ENCODE results near the gene SUPT20HL1. TPM values are rescaled to one million over a fixed set of nuclear protein-coding genes. Genes with fewer than 3 reads are reported as not detected.
"Not testable (repeated sequence)": the region's sequence is repeated elsewhere in the genome, so short reads cannot be mapped to it uniquely, and the experiment has no call there.

Gene SUPT20HL1
- polyA plus RNA-seq (2013, experiment 1 of 2) = not detected
- polyA plus RNA-seq (2013, experiment 2 of 2) = not detected

DNA sequence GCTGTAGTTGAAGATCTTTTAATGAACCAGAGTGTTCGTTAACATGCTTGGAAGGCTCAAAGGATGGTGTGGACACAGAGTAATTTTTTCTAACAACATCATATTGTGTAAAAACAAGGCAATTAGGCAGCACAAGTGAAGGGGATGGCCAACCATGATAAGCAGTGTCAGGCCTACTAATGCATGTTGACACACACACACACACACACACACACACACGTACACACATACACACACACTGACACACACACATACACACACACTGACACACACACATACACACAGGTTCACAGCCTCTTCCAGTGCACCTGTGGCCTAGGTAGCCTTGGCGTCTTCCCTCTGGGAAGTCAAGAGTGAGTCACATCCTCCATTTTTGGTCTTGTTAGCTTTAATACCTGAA is at the start of gene SUPT20HL1:
TSS of gene SUPT20HL1 (plus strand) at position 368 of the 400 bp plus-strand sequence. CDS start 2,122 bp downstream, outside the sequence.
- H3K27ac ChIP-seq (ENCODE audit: low read depth, low read length) = no peak within 1 kb of the TSS
- no peaks in the 10 kb centered on the region for H3K27me3 ChIP-seq (ENCODE audit: insufficient read depth, low read length)
- no peaks in the 10 kb centered on the region for H3K4me1 ChIP-seq (ENCODE audit: insufficient read depth, low read length)
- no peak within 1 kb of the TSS for H3K4me3 ChIP-seq (ENCODE audit: low read length)
- no peaks in the 10 kb centered on the region for H3K9me3 ChIP-seq (ENCODE audit: insufficient read depth, low read depth, low read length)
- no peak within 1 kb of the TSS for H3K9ac ChIP-seq (ENCODE audit: low read depth, low read length)
- 80% methylated on average over 2 of the region's 3 CpGs for WGBS
- H3K36me3 ChIP-seq (ENCODE audit: insufficient read depth, low read length) = no peaks in the 10 kb centered on the region

GRCh38 chrX:24310916-24311315 is 49.5 kb upstream of the SUPT20HL1 start:
- H3K36me3 ChIP-seq (ENCODE audit: insufficient read depth, low read length); H3K4me3 ChIP-seq (ENCODE audit: low read length); H3K27me3 ChIP-seq (ENCODE audit: insufficient read depth, low read length); H3K27ac ChIP-seq (ENCODE audit: low read depth, low read length); H3K9me3 ChIP-seq (ENCODE audit: insufficient read depth, low read depth, low read length); H3K4me1 ChIP-seq (ENCODE audit: insufficient read depth, low read length); H3K9ac ChIP-seq (ENCODE audit: low read depth, low read length): not testable (repeated sequence)
- whole genome bisulfite sequencing = 58% methylated on average over 3 of the region's 3 CpGs

- WGBS = 68% methylated on average over 19 of the region's 22 CpGs
- H3K27ac ChIP-seq (ENCODE audit: low read depth, low read length); H3K36me3 ChIP-seq (ENCODE audit: insufficient read depth, low read length); H3K27me3 ChIP-seq (ENCODE audit: insufficient read depth, low read length); H3K4me1 ChIP-seq (ENCODE audit: insufficient read depth, low read length); H3K4me3 ChIP-seq (ENCODE audit: low read length); H3K9me3 ChIP-seq (ENCODE audit: insufficient read depth, low read depth, low read length); H3K9ac ChIP-seq (ENCODE audit: low read depth, low read length): not testable (repeated sequence)
Measured at GRCh38 chrX:24311507-24312248, 48.8 kb upstream of the SUPT20HL1 start.

DNA sequence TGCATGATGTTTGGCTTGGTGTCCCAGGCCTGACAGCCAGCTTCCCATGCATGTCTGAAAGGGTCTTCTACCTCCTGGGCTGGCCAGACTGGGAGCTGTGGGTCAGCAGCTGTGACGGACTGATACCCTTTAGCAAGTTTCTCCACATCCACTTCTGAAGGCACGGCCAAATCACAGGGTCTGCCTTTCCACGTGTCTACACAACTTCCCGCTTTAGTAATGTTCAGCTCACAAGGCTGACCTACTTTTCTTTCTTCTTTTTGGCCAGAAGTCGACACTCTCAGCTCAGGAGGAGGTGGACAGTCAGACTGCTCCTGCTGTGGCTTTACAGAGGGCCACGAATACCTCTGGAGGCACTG is 48.2 kb upstream of the SUPT20HL1 start:
- not testable (repeated sequence) for H3K27ac ChIP-seq (ENCODE audit: low read depth, low read length)

DNA sequence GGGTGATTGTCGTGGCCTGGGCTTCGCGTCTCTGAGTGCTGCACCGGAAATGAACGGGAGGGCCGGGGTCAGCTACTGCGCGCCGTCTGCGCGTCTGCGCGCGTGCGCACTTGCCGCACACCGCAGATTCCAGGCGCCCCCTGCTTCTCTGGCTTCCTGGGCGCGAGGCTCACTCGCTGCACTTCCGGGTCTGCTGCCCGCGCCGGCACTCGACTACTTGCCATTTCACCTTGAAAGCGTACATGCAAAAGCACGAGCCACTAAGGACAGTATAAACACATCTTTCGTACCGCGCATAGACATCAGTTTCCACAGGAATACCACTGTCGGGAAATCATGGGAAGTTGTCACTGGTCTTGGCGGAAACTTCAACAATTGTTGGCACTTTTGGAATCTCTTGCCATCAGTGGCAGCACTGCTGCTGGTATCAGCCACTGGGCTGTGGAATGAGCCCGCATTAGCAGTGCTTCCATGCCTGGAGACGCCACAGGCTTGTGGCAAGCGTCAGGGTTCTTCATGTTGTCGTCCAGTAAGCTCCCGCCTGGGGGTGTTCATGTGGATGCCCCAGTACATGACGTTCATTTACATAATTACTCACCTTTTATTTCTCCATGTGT is 46.3 kb upstream of the SUPT20HL1 start, which contains the start of gene SUPT20HL2:
TSS of gene SUPT20HL2 (minus strand) at position 51 of the 617 bp plus-strand sequence. CDS start 754 bp downstream, outside the sequence.
- Histone ChIP-seq H3K4me3 (ENCODE audit: low read length) (no peak within 1 kb of the TSS), H3K27me3 (ENCODE audit: insufficient read depth, low read length) (no peaks in the 10 kb centered on the region), H3K9me3 (ENCODE audit: insufficient read depth, low read depth, low read length) (no peaks in the 10 kb centered on the region), H3K9ac (ENCODE audit: low read depth, low read length) (no peak within 1 kb of the TSS), H3K36me3 (ENCODE audit: insufficient read depth, low read length) (no peaks in the 10 kb centered on the region), H3K4me1 (ENCODE audit: insufficient read depth, low read length) (peaks cover 7% of the 10 kb centered on the region), H3K27ac (ENCODE audit: low read depth, low read length) (no peak within 1 kb of the TSS)
- WGBS = 97% methylated on average over 39 of the region's 39 CpGs

More for the DNA sequence above, 48.2 kb upstream of the SUPT20HL1 start:
- not testable (repeated sequence) for H3K4me1 ChIP-seq (ENCODE audit: insufficient read depth, low read length); H3K36me3 ChIP-seq (ENCODE audit: insufficient read depth, low read length); H3K9me3 ChIP-seq (ENCODE audit: insufficient read depth, low read depth, low read length); H3K4me3 ChIP-seq (ENCODE audit: low read length); H3K27me3 ChIP-seq (ENCODE audit: insufficient read depth, low read length); H3K9ac ChIP-seq (ENCODE audit: low read depth, low read length)
- 92% methylated on average over 6 of the region's 6 CpGs for WGBS

DNA sequence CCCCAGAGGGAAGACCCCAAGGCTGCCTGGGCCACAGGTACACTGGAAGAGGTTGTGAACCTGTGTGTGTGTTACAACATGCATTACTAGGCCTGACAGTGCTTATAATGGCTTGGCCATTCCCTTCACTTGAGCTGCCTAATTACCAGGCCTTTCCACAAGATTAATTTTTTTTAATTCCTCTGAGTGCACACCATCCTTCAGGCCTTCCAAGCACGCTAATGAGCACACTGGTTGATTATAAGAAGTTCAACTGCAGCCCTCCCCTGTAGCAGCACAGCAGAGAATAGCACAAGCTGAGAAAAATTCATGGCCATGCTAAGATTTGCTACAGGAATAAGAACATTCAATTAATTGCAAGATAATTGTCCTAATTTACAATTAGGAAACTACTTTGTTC is 44.3 kb upstream of the SUPT20HL1 start:
- 88% methylated on average over 1 of the region's 1 CpG for WGBS
- no peak overlapping the region for H3K4me3 ChIP-seq (ENCODE audit: low read length)
- H3K27me3 ChIP-seq (ENCODE audit: insufficient read depth, low read length) = no peaks in the 10 kb centered on the region
- H3K9ac ChIP-seq (ENCODE audit: low read depth, low read length) = no peak overlapping the region
- no peaks in the 10 kb centered on the region for H3K9me3 ChIP-seq (ENCODE audit: insufficient read depth, low read depth, low read length)
- H3K4me1 ChIP-seq (ENCODE audit: insufficient read depth, low read length) = no peaks in the 10 kb centered on the region
- no peak overlapping the region for H3K27ac ChIP-seq (ENCODE audit: low read depth, low read length)
- H3K36me3 ChIP-seq (ENCODE audit: insufficient read depth, low read length) = no peaks in the 10 kb centered on the region

DNA sequence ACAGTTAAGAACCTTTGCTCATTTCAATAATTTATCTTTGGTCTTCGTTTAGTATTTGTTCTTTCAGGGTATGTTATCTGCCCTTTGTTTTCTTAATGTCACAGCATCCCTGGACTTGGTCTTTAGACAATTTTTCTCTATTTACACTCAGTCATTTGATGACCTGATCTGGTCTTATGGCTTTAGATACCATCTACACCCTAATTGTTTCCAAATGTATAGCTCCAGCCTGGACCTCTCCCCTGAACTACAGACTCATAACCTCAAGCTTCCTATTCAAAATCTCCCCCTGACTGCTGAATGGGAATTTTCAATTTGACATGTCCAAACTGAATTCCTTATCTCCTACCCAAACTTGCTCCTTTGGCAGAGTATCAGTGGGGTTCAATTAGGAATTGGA is 42.9 kb upstream of the SUPT20HL1 start:
- Histone ChIP-seq H3K27ac (ENCODE audit: low read depth, low read length) (no peak overlapping the region), H3K9me3 (ENCODE audit: insufficient read depth, low read depth, low read length) (no peaks in the 10 kb centered on the region), H3K36me3 (ENCODE audit: insufficient read depth, low read length) (no peaks in the 10 kb centered on the region), H3K27me3 (ENCODE audit: insufficient read depth, low read length) (no peaks in the 10 kb centered on the region), H3K4me1 (ENCODE audit: insufficient read depth, low read length) (no peaks in the 10 kb centered on the region), H3K4me3 (ENCODE audit: low read length) (no peak overlapping the region), H3K9ac (ENCODE audit: low read depth, low read length) (no peak overlapping the region)
- WGBS = no CpG with 5 or more reads among the region's 1 CpG

- Histone ChIP-seq H3K36me3 (ENCODE audit: insufficient read depth, low read length) (no peaks in the 10 kb centered on the region), H3K27me3 (ENCODE audit: insufficient read depth, low read length) (no peaks in the 10 kb centered on the region), H3K4me3 (ENCODE audit: low read length) (no peak overlapping the region), H3K27ac (ENCODE audit: low read depth, low read length) (no peak overlapping the region), H3K9me3 (ENCODE audit: insufficient read depth, low read depth, low read length) (no peaks in the 10 kb centered on the region), H3K4me1 (ENCODE audit: insufficient read depth, low read length) (no peaks in the 10 kb centered on the region), H3K9ac (ENCODE audit: low read depth, low read length) (no peak overlapping the region)
- 96% methylated on average over 3 of the region's 4 CpGs for WGBS
Measured at GRCh38 chrX:24321741-24322395, 38.6 kb upstream of the SUPT20HL1 start.

- 100% methylated on average over 1 of the region's 1 CpG for WGBS
- no peak overlapping the region for H3K4me3 ChIP-seq (ENCODE audit: low read length)
- no peak overlapping the region for H3K9ac ChIP-seq (ENCODE audit: low read depth, low read length)
- H3K9me3 ChIP-seq (ENCODE audit: insufficient read depth, low read depth, low read length) = no peaks in the 10 kb centered on the region
- H3K27me3 ChIP-seq (ENCODE audit: insufficient read depth, low read length) = no peaks in the 10 kb centered on the region
- no peaks in the 10 kb centered on the region for H3K4me1 ChIP-seq (ENCODE audit: insufficient read depth, low read length)
- H3K27ac ChIP-seq (ENCODE audit: low read depth, low read length) = no peak overlapping the region
- no peaks in the 10 kb centered on the region for H3K36me3 ChIP-seq (ENCODE audit: insufficient read depth, low read length)
Measured at GRCh38 chrX:24325231-24325630, 35.2 kb upstream of the SUPT20HL1 start.

- H3K9me3 ChIP-seq (ENCODE audit: insufficient read depth, low read depth, low read length) = no peaks in the 10 kb centered on the region
- WGBS = 92% methylated on average over 3 of the region's 4 CpGs
- no peaks in the 10 kb centered on the region for H3K27me3 ChIP-seq (ENCODE audit: insufficient read depth, low read length)
- no peak overlapping the region for H3K27ac ChIP-seq (ENCODE audit: low read depth, low read length)
- H3K36me3 ChIP-seq (ENCODE audit: insufficient read depth, low read length) = no peaks in the 10 kb centered on the region
- H3K4me1 ChIP-seq (ENCODE audit: insufficient read depth, low read length) = no peaks in the 10 kb centered on the region
- H3K4me3 ChIP-seq (ENCODE audit: low read length) = no peak overlapping the region
- H3K9ac ChIP-seq (ENCODE audit: low read depth, low read length) = no peak overlapping the region
Measured at GRCh38 chrX:24332878-24333277, 27.6 kb upstream of the SUPT20HL1 start.

- Histone ChIP-seq H3K27me3 (ENCODE audit: insufficient read depth, low read length) (no peaks in the 10 kb centered on the region), H3K36me3 (ENCODE audit: insufficient read depth, low read length) (no peaks in the 10 kb centered on the region), H3K9me3 (ENCODE audit: insufficient read depth, low read depth, low read length) (no peaks in the 10 kb centered on the region), H3K4me1 (ENCODE audit: insufficient read depth, low read length) (no peaks in the 10 kb centered on the region), H3K27ac (ENCODE audit: low read depth, low read length) (no peak overlapping the region), H3K4me3 (ENCODE audit: low read length) (no peak overlapping the region), H3K9ac (ENCODE audit: low read depth, low read length) (no peak overlapping the region)
- no CpG with 5 or more reads among the region's 1 CpG for WGBS
Measured at GRCh38 chrX:24333371-24333770, 27.1 kb upstream of the SUPT20HL1 start.

Data from HUES64 (cell line).